Osteoblast (primary cell): ENCODE results near the gene TEX35. TPM values are rescaled to one million over a fixed set of nuclear protein-coding genes. Genes with fewer than 3 reads are reported as not detected.

Source experiments
- DNase-seq: peaks from one replicate; pipeline ENCODE4 v3.0.0; 2011; ENCODE audit warnings: low spot score, mixed read lengths; ENCODE audit not compliant: insufficient read length; ENCODE audit errors: missing footprints
- H2AFZ ChIP-seq: 2 replicates; pipeline ENCODE4 v1.6.0; 2011; ENCODE audit warnings: mild to moderate bottlenecking, low read length
- H3K27ac ChIP-seq: 2 replicates; pipeline ENCODE4 v1.5.1; 2011; ENCODE audit warnings: mild to moderate bottlenecking, low read depth, low read length, moderate library complexity
- H3K27me3 ChIP-seq: 2 replicates; pipeline ENCODE4 v1.6.0; 2012; ENCODE audit warnings: mild to moderate bottlenecking, control low read depth, inconsistent platforms, low read length, moderate library complexity; ENCODE audit not compliant: insufficient read depth
- H3K36me3 ChIP-seq: 2 replicates; pipeline ENCODE4 v1.5.1; 2011; ENCODE audit warnings: mild to moderate bottlenecking, low read length, control low read depth, moderate library complexity; ENCODE audit not compliant: insufficient read depth
- H3K4me1 ChIP-seq: 2 replicates; pipeline ENCODE4 v1.5.1; 2011; ENCODE audit warnings: mild to moderate bottlenecking, low read length, control low read depth, moderate library complexity; ENCODE audit not compliant: insufficient read depth
- H3K4me2 ChIP-seq: 2 replicates; pipeline ENCODE4 v1.6.0; 2011; ENCODE audit warnings: mild to moderate bottlenecking, low read length; ENCODE audit not compliant: insufficient read depth
- H3K4me3 ChIP-seq: fragments of 200-600 bp; sonication (generic); 3 replicates; pipeline ENCODE4 v1.5.1; 2012; ENCODE audit warnings: mild to moderate bottlenecking, low read length, inconsistent platforms; ENCODE audit not compliant: insufficient read depth
- H3K79me2 ChIP-seq: 2 replicates; pipeline ENCODE4 v1.6.0; 2012; ENCODE audit warnings: mild to moderate bottlenecking, low read length, control low read depth, inconsistent platforms; ENCODE audit not compliant: insufficient read depth
- H3K9me3 ChIP-seq: 2 replicates; pipeline ENCODE4 v1.5.1; 2011; ENCODE audit warnings: low read depth, low read length, control low read depth
- H4K20me1 ChIP-seq: 2 replicates; pipeline ENCODE4 v1.6.0; 2012; ENCODE audit warnings: mild to moderate bottlenecking, low read length, control low read depth; ENCODE audit not compliant: insufficient read depth
- total RNA-seq: library from RNA; depleted of rRNA; stranded (reverse); fragments of >200 nt; gene quantifications from 2 replicates; pipeline ENCODE4 v1.2.3, GENCODE V29; 2012
- TF ChIP-seq, protein P1 (sequence below): IDR thresholded peaks from 2 replicates; pipeline ENCODE4 v1.5.1; 2011; ENCODE audit warnings: mild to moderate bottlenecking, low read depth, low read length, moderate library complexity; ENCODE audit errors: extremely low read depth

TEX35 gene
- total RNA-seq, 1 donor = not detected

GRCh38 chr1:178486100-178487069, 26.5 kb upstream of the TEX35 start:
- no peak overlapping the region for H3K27ac ChIP-seq
- H3K4me2 ChIP-seq = peak overlapping the region; percentile 62
- peaks cover 4% of the 10 kb centered on the region for H3K4me1 ChIP-seq
- peak overlapping the region; percentile 39 for H2AFZ ChIP-seq
- peak; percentile 91 for DNase-seq
- no peaks in the 10 kb centered on the region for H4K20me1 ChIP-seq
- peak overlapping the region; percentile 57 for H3K4me3 ChIP-seq
- no peaks in the 10 kb centered on the region for H3K9me3 ChIP-seq
- no peaks in the 10 kb centered on the region for H3K79me2 ChIP-seq
- TF ChIP-seq, protein P1, sequence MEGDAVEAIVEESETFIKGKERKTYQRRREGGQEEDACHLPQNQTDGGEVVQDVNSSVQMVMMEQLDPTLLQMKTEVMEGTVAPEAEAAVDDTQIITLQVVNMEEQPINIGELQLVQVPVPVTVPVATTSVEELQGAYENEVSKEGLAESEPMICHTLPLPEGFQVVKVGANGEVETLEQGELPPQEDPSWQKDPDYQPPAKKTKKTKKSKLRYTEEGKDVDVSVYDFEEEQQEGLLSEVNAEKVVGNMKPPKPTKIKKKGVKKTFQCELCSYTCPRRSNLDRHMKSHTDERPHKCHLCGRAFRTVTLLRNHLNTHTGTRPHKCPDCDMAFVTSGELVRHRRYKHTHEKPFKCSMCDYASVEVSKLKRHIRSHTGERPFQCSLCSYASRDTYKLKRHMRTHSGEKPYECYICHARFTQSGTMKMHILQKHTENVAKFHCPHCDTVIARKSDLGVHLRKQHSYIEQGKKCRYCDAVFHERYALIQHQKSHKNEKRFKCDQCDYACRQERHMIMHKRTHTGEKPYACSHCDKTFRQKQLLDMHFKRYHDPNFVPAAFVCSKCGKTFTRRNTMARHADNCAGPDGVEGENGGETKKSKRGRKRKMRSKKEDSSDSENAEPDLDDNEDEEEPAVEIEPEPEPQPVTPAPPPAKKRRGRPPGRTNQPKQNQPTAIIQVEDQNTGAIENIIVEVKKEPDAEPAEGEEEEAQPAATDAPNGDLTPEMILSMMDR = no peak
- no peaks in the 10 kb centered on the region for H3K27me3 ChIP-seq
- no peaks in the 10 kb centered on the region for H3K36me3 ChIP-seq

GRCh38 chr1:178487070-178487615, 25.8 kb upstream of the TEX35 start:
- Histone ChIP-seq H2AFZ (peak overlapping the region; percentile 39), H3K4me1 (peaks cover 4% of the 10 kb centered on the region), H3K27ac (no peak overlapping the region), H3K4me3 (peak overlapping the region; percentile 57), H3K4me2 (peak overlapping the region; percentile 62), H3K79me2 (no peaks in the 10 kb centered on the region), H3K9me3 (no peaks in the 10 kb centered on the region), H4K20me1 (no peaks in the 10 kb centered on the region), H3K27me3 (no peaks in the 10 kb centered on the region), H3K36me3 (no peaks in the 10 kb centered on the region)
- DNase-seq = peak; percentile 81
- TF ChIP-seq, protein P1 = no peak

DNA sequence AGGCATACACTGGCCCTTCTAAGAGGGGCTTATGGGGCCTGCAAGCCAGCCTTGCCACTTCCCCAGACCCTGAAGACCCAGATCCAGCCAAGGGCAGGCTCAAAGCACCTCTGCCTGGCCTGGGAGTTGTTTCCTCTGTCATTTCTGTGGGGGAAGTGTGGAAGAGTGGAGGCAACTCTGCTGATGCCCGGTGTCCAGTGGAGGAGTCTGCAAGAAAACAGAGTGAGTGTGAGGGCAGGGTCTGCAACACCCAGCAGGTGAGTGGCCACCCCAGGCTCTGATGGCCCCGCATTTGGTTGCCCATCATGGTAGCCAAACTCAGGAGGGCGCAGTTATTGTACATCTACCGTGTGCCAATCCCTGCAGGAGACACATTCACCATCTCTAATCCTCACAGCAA, 24.5 kb upstream of the TEX35 start:
- Histone ChIP-seq H3K27me3 (no peaks in the 10 kb centered on the region), H3K36me3 (no peaks in the 10 kb centered on the region), H4K20me1 (no peaks in the 10 kb centered on the region), H3K9me3 (no peaks in the 10 kb centered on the region), H3K4me2 (no peak overlapping the region), H2AFZ (no peak overlapping the region), H3K4me3 (no peak overlapping the region), H3K4me1 (peaks cover 4% of the 10 kb centered on the region), H3K27ac (no peak overlapping the region), H3K79me2 (no peaks in the 10 kb centered on the region)
- TF ChIP-seq, protein P1 = no peak
- DNase-seq = peak; percentile 74

DNA sequence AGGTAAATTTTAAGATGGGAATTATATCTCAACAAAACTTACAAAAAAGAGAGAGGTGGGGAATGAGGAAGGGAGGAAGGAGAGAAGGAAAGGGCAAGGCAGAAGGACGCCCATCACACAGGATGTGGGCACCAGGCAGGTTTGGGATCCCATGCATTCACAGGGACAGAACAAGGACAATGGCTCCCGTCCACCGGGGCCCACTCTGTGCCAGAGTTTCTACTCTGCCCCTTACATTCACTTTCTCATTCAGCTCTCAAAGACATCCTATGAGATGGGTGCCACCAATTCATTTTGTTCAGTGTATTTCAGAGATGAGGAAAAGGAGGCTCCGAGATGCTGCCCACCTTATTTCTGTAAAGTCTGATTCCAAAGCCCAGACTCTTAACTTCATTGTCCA, 23.5 kb upstream of the TEX35 start:
- TF ChIP-seq, protein P1 = no peak
- Histone ChIP-seq H3K27ac (no peak overlapping the region), H3K4me2 (no peak overlapping the region), H3K9me3 (no peaks in the 10 kb centered on the region), H3K27me3 (no peaks in the 10 kb centered on the region), H2AFZ (no peak overlapping the region), H3K36me3 (no peaks in the 10 kb centered on the region), H3K4me3 (no peak overlapping the region), H3K79me2 (no peaks in the 10 kb centered on the region), H4K20me1 (no peaks in the 10 kb centered on the region), H3K4me1 (peaks cover 4% of the 10 kb centered on the region)
- DNase-seq = no peak
